ENCODE measurements around the gene PIP5KL1. TPM values are rescaled to one million over a fixed set of nuclear protein-coding genes. Genes with fewer than 3 reads are reported as not detected.

Gene PIP5KL1
- total and polyA plus RNA-seq, 8 donors = 0.50 to 98.0 (median 3.3) TPM; not detected in 1

GRCh38 chr9:127917603-127918002 is 13.0 kb downstream of the PIP5KL1 start:
- Histone ChIP-seq H3K27me3 (peaks cover 0 to 7% (median 0%) of the 10 kb centered on the region in 3 donors), H3K9me3 (no peaks in the 10 kb centered on the region), H3K36me3 (peaks cover under 1 to 16% (median 14%) of the 10 kb centered on the region in 4 donors), H3K4me3 (peak overlapping the region in 3 of 4 donors; percentile 61 to 79 (median 74)), H3K27ac (peak overlapping the region in 4 of 5 donors; percentile 61 to 84 (median 78)), H3K4me1 (peaks cover 61 to 83% (median 69%) of the 10 kb centered on the region in 4 donors)
- TF ChIP-seq POLR2A (IDR thresholded peaks at IDR 0.05) (no peak), CTCF (IDR thresholded peaks at IDR 0.05) (no peak), POLR2AphosphoS5 (IDR thresholded peaks at IDR 0.05) (no peak), EP300 (IDR thresholded peaks at IDR 0.05) (no peak)
- 67 to 74% (median 70%) methylated on average over 6 of the region's 6 CpGs for WGBS, 5 donors
- intact Hi-C loops (cut with DNase I; ENCODE audit: low total_unique reads) = no loop called here
- no peak for DNase-seq

- intact Hi-C loops (cut with DNase I; ENCODE audit: low total_unique reads) = no loop called here
- H3K27ac ChIP-seq = peak within 1 kb of the TSS; percentile 19 to 84 (median 77)
- peaks cover 59 to 87% (median 74%) of the 10 kb centered on the region in 4 donors for H3K4me1 ChIP-seq
- peak within 1 kb of the TSS; percentile 61 to 79 (median 74) for H3K4me3 ChIP-seq
- peak; percentile 97 to 98 for DNase-seq
- peaks cover 0 to 3% (median 0%) of the 10 kb centered on the region in 3 donors for H3K27me3 ChIP-seq
- peaks cover 7 to 23% (median 20%) of the 10 kb centered on the region in 4 donors for H3K36me3 ChIP-seq
- peak in 2 of 3 donors; percentile 49 to 58 for TF ChIP-seq POLR2AphosphoS5 (IDR thresholded peaks at IDR 0.05)
- no peak for TF ChIP-seq EP300 (IDR thresholded peaks at IDR 0.05)
- 1 to 2% (median 2%) methylated on average over 35 to 71 of the region's 71 CpGs for WGBS, 5 donors
- no peaks in the 10 kb centered on the region for H3K9me3 ChIP-seq
These were observed 13.6 kb downstream of the PIP5KL1 start, which contains the start of gene ST6GALNAC4 for GRCh38 chr9:127916720-127917581. TSS of gene ST6GALNAC4 (minus strand) at chr9:127917041. CDS start at chr9:127916419, 622 bp downstream.

- Histone ChIP-seq H3K4me1 (peaks cover 55 to 78% (median 66%) of the 10 kb centered on the region in 4 donors), H3K9me3 (no peaks in the 10 kb centered on the region), H3K4me3 (peak overlapping the region; percentile 61 to 79 (median 74)), H3K27ac (peak overlapping the region; percentile 16 to 84 (median 72)), H3K36me3 (peaks cover 13 to 32% (median 29%) of the 10 kb centered on the region in 4 donors), H3K27me3 (no peaks in the 10 kb centered on the region)
- DNase-seq = peak in 1 of 2 donors; percentile 65
- intact Hi-C loops (cut with DNase I; ENCODE audit: low total_unique reads) = no loop called here
- 24 to 50% (median 44%) methylated on average over 23 to 27 of the region's 27 CpGs for WGBS, 5 donors
- TF ChIP-seq CTCF (IDR thresholded peaks at IDR 0.05) (no peak), EP300 (IDR thresholded peaks at IDR 0.05) (no peak), POLR2A (IDR thresholded peaks at IDR 0.05) (no peak), POLR2AphosphoS5 (IDR thresholded peaks at IDR 0.05) (no peak)
These were observed 14.5 kb downstream of the PIP5KL1 start for GRCh38 chr9:127915801-127916719.

GRCh38 chr9:127915325-127915752 is 15.2 kb downstream of the PIP5KL1 start:
- Histone ChIP-seq H3K27me3 (no peaks in the 10 kb centered on the region), H3K27ac (peak overlapping the region; percentile 16 to 84 (median 72)), H3K4me3 (peak overlapping the region in 3 of 4 donors; percentile 74 to 79 (median 75)), H3K36me3 (peaks cover 13 to 39% (median 36%) of the 10 kb centered on the region in 4 donors), H3K4me1 (peaks cover 55 to 80% (median 69%) of the 10 kb centered on the region in 4 donors), H3K9me3 (no peaks in the 10 kb centered on the region)
- no peak for TF ChIP-seq POLR2A (IDR thresholded peaks at IDR 0.05)
- TF ChIP-seq EP300 (IDR thresholded peaks at IDR 0.05) = no peak
- no peak for TF ChIP-seq CTCF (IDR thresholded peaks at IDR 0.05)
- TF ChIP-seq POLR2AphosphoS5 (IDR thresholded peaks at IDR 0.05) = no peak
- no peak for DNase-seq
- intact Hi-C loops (cut with DNase I; ENCODE audit: low total_unique reads) = no loop called here
- WGBS, 5 donors = 54 to 66% (median 59%) methylated on average over 3 to 5 of the region's 5 CpGs
